Measurements from ENCODE around the gene LMNA. TPM values are rescaled to one million over a fixed set of nuclear protein-coding genes. Genes with fewer than 3 reads are reported as not detected.

The LMNA gene
- total RNA-seq, 1 donor = 1,039 TPM

- H3K4me3 ChIP-seq (ENCODE audit: low read depth, low read length) = peak overlapping the region; percentile 61
- no peak for DNase-seq (ENCODE audit: low read depth)
These were observed 13.8 kb downstream of the LMNA start for GRCh38 chr1:156128308-156128653.

GRCh38 chr1:156128654-156129597, 14.4 kb downstream of the LMNA start:
- no peak for TF ChIP-seq CTCF (IDR thresholded peaks at IDR 0.05; ENCODE audit: insufficient read depth, low read length)
- peak overlapping the region; percentile 61 for H3K4me3 ChIP-seq (ENCODE audit: low read depth, low read length)
- peak; percentile 95 for DNase-seq (ENCODE audit: low read depth)

More at GRCh38 chr1:156128308-156128653, 13.8 kb downstream of the LMNA start:
- no peak for TF ChIP-seq CTCF (IDR thresholded peaks at IDR 0.05; ENCODE audit: insufficient read depth, low read length)

- peak; percentile 98 for DNase-seq (ENCODE audit: low read depth)
- peak overlapping the region; percentile 61 for H3K4me3 ChIP-seq (ENCODE audit: low read depth, low read length)
These were observed 15.4 kb downstream of the LMNA start for GRCh38 chr1:156129687-156130577.

GRCh38 chr1:156130578-156130942, 16.0 kb downstream of the LMNA start:
- no peak for DNase-seq (ENCODE audit: low read depth)
- H3K4me3 ChIP-seq (ENCODE audit: low read depth, low read length) = no peak overlapping the region
- TF ChIP-seq CTCF (IDR thresholded peaks at IDR 0.05; ENCODE audit: insufficient read depth, low read length) = no peak

More at GRCh38 chr1:156129687-156130577, 15.4 kb downstream of the LMNA start:
- TF ChIP-seq CTCF (IDR thresholded peaks at IDR 0.05; ENCODE audit: insufficient read depth, low read length) = peak; percentile 99

- no peak for DNase-seq (ENCODE audit: low read depth)
- H3K4me3 ChIP-seq (ENCODE audit: low read depth, low read length) = no peak overlapping the region
- no peak for TF ChIP-seq CTCF (IDR thresholded peaks at IDR 0.05; ENCODE audit: insufficient read depth, low read length)
These were observed 20.4 kb downstream of the LMNA start for GRCh38 chr1:156134716-156135435.
